Activated CD8-positive, alpha-beta memory T cell treated with anti-CD3 and anti-CD28 coated beads for 36 hours (primary cell): ENCODE measurements around the gene MAPRE2. TPM values are rescaled to one million over a fixed set of nuclear protein-coding genes. Genes with fewer than 3 reads are reported as not detected.

ENCODE experiments used
- CTCF ChIA-PET: fragments of 350-600 bp; sonication (Branson Sonifier 250); formaldehyde crosslinking; loops from one replicate; lab custom pipeline; 2021; ENCODE audit warnings: antibody characterized with exemption; lab: Charles Lee
- POLR2A ChIA-PET: fragments of 350-600 bp; sonication (Branson Sonifier 250); formaldehyde crosslinking; loops from one replicate; lab custom pipeline; 2021; ENCODE audit warnings: antibody characterized with exemption; lab: Charles Lee
- total RNA-seq, 2 experiments: library from RNA; stranded (reverse); gene quantifications; one replicate each; pipeline ENCODE4 v1.2.3, GENCODE V29; 2021

Gene MAPRE2
- total RNA-seq, 2 experiments from 2014 or later: 49.0 to 50.9 TPM

GRCh38 chr18:35080058-35080457, 38.8 kb downstream of the MAPRE2 start:
- ChIA-PET CTCF (no interaction called here), POLR2A (no interaction called here)

- ChIA-PET POLR2A (no interaction called here), CTCF (no interaction called here)
Measured at GRCh38 chr18:35083174-35083712, 42.0 kb downstream of the MAPRE2 start.

- POLR2A ChIA-PET: no interaction called here
- CTCF ChIA-PET: no interaction called here
Measured at GRCh38 chr18:35084494-35085449, 43.6 kb downstream of the MAPRE2 start.

GRCh38 chr18:35085450-35086380, 44.5 kb downstream of the MAPRE2 start:
- CTCF ChIA-PET: no interaction called here
- POLR2A ChIA-PET: no interaction called here

GRCh38 chr18:35086704-35087103, 45.5 kb downstream of the MAPRE2 start:
- ChIA-PET CTCF (no interaction called here), POLR2A (no interaction called here)

GRCh38 chr18:35087726-35088125, 46.5 kb downstream of the MAPRE2 start:
- POLR2A ChIA-PET: no interaction called here
- CTCF ChIA-PET: no interaction called here

GRCh38 chr18:35088921-35089320, 47.7 kb downstream of the MAPRE2 start:
- ChIA-PET POLR2A (no interaction called here), CTCF (no interaction called here)

GRCh38 chr18:35089382-35089781, 48.2 kb downstream of the MAPRE2 start:
- ChIA-PET POLR2A (no interaction called here), CTCF (no interaction called here)

GRCh38 chr18:35089891-35090550, 48.8 kb downstream of the MAPRE2 start:
- ChIA-PET POLR2A (no interaction called here), CTCF (no interaction called here)

GRCh38 chr18:35091841-35092240, 50.6 kb downstream of the MAPRE2 start:
- POLR2A ChIA-PET: no interaction called here
- CTCF ChIA-PET: no interaction called here

GRCh38 chr18:35095983-35096676, 54.9 kb downstream of the MAPRE2 start:
- CTCF ChIA-PET: interaction anchor here (0.6 kb wide), 1 partner anchor 15 kb away, joined by 3 read pairs; no protein-coding TSS in a partner anchor
- POLR2A ChIA-PET: no interaction called here

GRCh38 chr18:35096677-35097011, 55.4 kb downstream of the MAPRE2 start:
- POLR2A ChIA-PET: no interaction called here

GRCh38 chr18:35097195-35097594, 56.0 kb downstream of the MAPRE2 start:
- CTCF ChIA-PET: no interaction called here
- POLR2A ChIA-PET: no interaction called here

More at GRCh38 chr18:35096677-35097011, 55.4 kb downstream of the MAPRE2 start:
- CTCF ChIA-PET: no interaction called here

GRCh38 chr18:35097763-35098162, 56.5 kb downstream of the MAPRE2 start:
- ChIA-PET CTCF (no interaction called here), POLR2A (no interaction called here)

- ChIA-PET POLR2A (no interaction called here), CTCF (interaction anchor here (1.5 kb wide), 1 partner anchor 122 kb away, joined by 3 read pairs; no protein-coding TSS in a partner anchor)
Measured at GRCh38 chr18:35099911-35100310, 58.7 kb downstream of the MAPRE2 start.

- POLR2A ChIA-PET: no interaction called here
- CTCF ChIA-PET: no interaction called here
Measured at GRCh38 chr18:35104391-35105051, 63.3 kb downstream of the MAPRE2 start.

- CTCF ChIA-PET: no interaction called here
- POLR2A ChIA-PET: no interaction called here
Measured at GRCh38 chr18:35106013-35106844, 65.0 kb downstream of the MAPRE2 start.

- POLR2A ChIA-PET: no interaction called here
Measured at GRCh38 chr18:35106845-35107148, 65.6 kb downstream of the MAPRE2 start.

More at GRCh38 chr18:35106845-35107148, 65.6 kb downstream of the MAPRE2 start:
- CTCF ChIA-PET: no interaction called here
